ENCODE results near the gene CCDC69.

Gene CCDC69

GRCh38 chr5:151142933-151143332 is 81.0 kb downstream of the CCDC69 start:
- DNase-seq (ENCODE audit: low spot score) = no peak

- no peak for DNase-seq (ENCODE audit: low spot score)
Observed at GRCh38 chr5:151141535-151141934, 82.4 kb downstream of the CCDC69 start.

GRCh38 chr5:151140686-151141459 is 83.0 kb downstream of the CCDC69 start:
- no peak for DNase-seq (ENCODE audit: low spot score)

- DNase-seq (ENCODE audit: low spot score) = no peak
Observed at GRCh38 chr5:151139646-151140045, 84.2 kb downstream of the CCDC69 start.

GRCh38 chr5:151139015-151139414 is 84.9 kb downstream of the CCDC69 start:
- DNase-seq (ENCODE audit: low spot score) = no peak

DNA sequence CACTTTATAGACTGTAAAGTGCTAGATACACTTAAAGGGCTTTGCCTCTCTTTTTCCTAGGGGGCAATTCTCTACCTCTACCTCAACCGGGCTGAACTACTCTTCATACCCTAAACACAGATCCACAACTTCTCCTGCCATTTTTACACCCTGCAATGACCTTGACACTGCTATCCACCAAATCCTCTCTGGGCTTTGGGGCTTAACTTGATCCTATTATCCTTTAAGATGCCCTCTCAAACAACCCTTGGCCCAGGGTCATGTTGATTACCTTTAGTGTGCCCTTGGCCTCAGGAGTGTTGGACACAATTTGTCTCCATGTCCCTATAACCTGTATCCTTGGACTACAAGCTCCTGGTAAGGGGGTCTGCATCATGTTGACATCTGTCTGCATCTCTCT is 85.8 kb downstream of the CCDC69 start:
- no peak for DNase-seq (ENCODE audit: low spot score)

DNA sequence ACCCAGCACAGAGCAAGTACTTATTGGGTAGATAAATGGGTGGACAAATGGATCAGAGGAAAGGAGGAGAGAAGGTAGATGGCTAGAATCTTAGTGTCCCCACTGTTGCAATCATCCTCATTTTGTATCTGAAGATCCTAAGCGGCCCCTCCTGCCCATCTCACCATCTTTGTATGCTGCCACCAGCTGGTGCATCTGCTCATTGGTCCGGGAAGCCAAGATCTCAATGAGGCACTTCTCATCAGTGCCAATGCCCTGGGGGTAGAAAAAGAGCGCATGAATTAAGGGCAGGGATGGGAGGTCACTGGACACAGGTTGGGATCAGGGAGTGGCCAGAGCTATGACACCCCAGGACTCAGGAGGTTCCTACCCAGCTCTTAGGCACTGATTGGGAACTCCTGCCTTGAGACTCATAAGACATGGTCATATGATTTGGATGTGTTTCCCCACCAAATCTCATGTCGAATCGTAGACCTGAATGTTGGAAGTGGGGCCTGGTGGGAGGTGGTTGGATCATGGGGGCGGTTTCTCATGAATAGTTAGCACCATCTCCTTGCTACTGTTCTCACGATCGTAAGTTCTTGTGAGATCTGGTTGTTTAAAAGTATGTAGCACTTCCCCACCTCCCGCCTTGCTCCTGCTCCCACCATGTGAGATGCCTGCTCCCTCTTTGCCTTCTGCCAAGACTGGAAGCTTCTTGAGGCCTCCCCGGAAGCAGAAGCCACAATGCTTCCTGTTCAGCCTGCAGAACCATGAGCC is 86.6 kb downstream of the CCDC69 start:
- no peak for DNase-seq (ENCODE audit: low spot score)

- no peak for DNase-seq (ENCODE audit: low spot score)
Observed at GRCh38 chr5:151134228-151134627, 89.7 kb downstream of the CCDC69 start.

DNA sequence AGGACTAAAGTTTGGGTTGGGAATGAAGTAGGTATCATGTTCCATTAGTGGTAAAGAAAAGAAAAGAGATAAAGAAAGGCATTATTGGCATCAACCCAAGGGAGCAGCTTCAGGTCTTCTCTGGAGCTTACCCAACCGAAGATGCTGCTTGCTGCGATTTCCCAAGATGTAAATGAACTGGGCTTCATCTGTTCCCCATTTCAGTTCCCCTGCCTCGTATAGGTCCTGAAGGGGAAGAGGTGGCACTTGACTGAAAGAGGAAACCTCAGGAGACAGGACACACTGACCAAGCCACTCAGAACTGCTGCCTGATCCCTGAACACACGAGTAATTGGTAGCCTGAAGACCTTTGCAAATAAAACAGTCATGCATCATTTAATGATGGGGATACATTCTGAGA is 90.9 kb downstream of the CCDC69 start:
- no peak for DNase-seq (ENCODE audit: low spot score)

Data from AG08395 (cell line).